GM12801 (cell line): Measurements from ENCODE around the gene SIGLEC12.

Experiments
- CTCF ChIP-seq: IDR thresholded peaks from one replicate; pipeline ENCODE4 v1.5.1; 2011; ENCODE audit warnings: control low read depth; ENCODE audit not compliant: insufficient read length; ENCODE audit errors: extremely low read depth

Gene SIGLEC12

GRCh38 chr19:51520728-51521127, 19.1 kb upstream of the SIGLEC12 start:
- TF ChIP-seq CTCF: no peak

- no peak for TF ChIP-seq CTCF
Measured at GRCh38 chr19:51514866-51515481, 13.4 kb upstream of the SIGLEC12 start.

GRCh38 chr19:51513968-51514367, 12.4 kb upstream of the SIGLEC12 start:
- TF ChIP-seq CTCF: no peak

GRCh38 chr19:51511353-51511752, 9.8 kb upstream of the SIGLEC12 start:
- TF ChIP-seq CTCF: no peak

GRCh38 chr19:51509823-51510660, 8.4 kb upstream of the SIGLEC12 start:
- TF ChIP-seq CTCF: no peak

GRCh38 chr19:51508059-51508733, 6.6 kb upstream of the SIGLEC12 start:
- no peak for TF ChIP-seq CTCF

- TF ChIP-seq CTCF: no peak
Measured at GRCh38 chr19:51507640-51508058, 6.0 kb upstream of the SIGLEC12 start.
